Colon (tissue), 2 donors: Measurements from ENCODE around the gene TMEM63B.
"Not testable (repeated sequence)": the region's sequence is repeated elsewhere in the genome, so short reads cannot be mapped to it uniquely, and the experiment has no call there.

Source experiments
- FAIRE-seq: peaks from 2 replicates; lab custom pipeline; 2012; peaks lifted over from hg19 to GRCh38; lab: Jason Lieb, UNC
- donor health status: control.
- donor health status: control.

The TMEM63B gene

GRCh38 chr6:44171899-44172546 is 44.7 kb downstream of the TMEM63B start:
- no peak for FAIRE-seq

DNA sequence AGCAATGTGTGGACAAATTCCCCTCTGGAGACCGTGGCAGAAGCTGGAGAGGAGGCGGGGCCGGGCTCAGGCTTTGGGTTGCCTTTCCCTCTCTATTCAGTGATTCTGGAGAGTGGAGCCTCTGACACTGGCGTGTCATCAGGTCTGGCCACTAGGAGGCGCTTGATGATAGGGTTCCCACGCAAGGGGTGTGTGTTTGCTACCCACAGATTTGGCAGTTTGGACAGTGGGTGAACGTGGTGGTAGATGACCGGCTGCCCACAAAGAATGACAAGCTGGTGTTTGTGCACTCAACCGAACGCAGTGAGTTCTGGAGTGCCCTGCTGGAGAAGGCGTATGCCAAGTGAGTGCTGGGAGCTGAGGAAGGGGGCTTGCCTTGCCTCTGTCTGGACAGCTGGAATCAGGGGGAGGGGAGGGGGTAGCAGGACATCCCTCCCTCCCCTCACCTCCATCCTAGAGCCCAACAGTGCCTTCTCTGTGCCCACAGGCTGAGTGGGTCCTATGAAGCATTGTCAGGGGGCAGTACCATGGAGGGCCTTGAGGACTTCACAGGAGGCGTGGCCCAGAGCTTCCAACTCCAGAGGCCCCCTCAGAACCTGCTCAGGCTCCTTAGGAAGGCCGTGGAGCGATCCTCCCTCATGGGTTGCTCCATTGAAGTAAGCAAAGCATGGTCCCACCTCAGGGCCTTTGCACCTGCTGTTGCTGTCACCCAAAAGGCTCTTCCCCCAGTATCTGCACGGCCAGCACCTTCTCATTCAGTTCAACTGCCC is 45.6 kb downstream of the TMEM63B start:
- no peak for FAIRE-seq

- FAIRE-seq: no peak
Observed at GRCh38 chr6:44176130-44176761, 48.9 kb downstream of the TMEM63B start.

- no peak for FAIRE-seq
Observed at GRCh38 chr6:44176762-44177509, 49.6 kb downstream of the TMEM63B start.

- no peak for FAIRE-seq
Observed at GRCh38 chr6:44177691-44178423, 50.5 kb downstream of the TMEM63B start.

DNA sequence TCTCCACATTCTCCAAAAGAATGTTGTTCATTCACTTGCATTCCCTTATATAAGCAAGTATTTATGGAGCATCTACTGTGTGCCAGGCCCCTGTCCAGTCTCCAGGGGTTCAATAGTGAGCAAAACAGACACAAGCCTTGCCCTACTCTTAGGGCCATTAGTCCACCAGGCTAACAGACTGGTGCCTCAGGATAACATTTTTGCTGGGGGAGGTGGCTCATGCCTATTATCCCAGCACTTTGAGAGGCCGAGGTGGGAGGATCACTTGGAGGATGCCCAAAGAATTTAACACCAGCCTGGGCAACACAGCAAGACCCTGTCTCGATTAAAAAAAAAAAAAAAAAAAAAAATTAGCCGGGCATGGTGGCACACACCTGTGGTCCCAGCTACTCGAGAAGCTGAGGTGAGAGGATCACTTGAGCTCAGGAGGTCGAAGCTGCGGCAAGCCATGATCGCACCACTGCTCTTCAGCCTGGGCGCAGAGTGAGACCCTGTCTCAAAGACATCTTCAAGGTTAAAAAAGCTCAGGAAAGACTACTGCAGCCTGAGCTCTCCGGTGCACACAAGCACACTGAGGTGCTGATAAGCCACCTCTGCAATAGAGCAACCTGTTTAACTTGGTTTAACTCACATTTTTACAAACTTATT is 51.2 kb downstream of the TMEM63B start:
- FAIRE-seq: no peak

DNA sequence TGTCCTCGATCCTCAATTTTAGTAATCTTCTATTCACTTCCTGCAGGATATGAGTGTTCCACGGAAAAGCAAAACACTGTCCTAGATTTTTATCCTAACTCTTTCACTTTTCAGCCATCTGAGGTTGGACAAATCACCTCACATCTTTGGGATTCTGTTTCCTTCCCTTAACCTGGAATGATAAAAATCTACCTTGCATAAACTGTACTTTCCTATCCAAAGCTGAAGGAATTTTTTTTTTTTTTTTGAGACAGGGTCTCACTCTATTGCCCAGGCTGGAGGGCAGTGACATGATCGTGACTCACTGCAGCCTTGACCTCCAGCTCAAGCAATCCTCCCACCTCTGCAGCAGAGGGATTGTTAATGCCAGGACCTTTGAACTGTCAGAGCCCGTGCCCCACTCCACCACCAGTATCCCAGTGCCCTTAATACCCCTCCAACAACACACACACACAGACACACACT is 51.8 kb downstream of the TMEM63B start:
- FAIRE-seq: no peak

DNA sequence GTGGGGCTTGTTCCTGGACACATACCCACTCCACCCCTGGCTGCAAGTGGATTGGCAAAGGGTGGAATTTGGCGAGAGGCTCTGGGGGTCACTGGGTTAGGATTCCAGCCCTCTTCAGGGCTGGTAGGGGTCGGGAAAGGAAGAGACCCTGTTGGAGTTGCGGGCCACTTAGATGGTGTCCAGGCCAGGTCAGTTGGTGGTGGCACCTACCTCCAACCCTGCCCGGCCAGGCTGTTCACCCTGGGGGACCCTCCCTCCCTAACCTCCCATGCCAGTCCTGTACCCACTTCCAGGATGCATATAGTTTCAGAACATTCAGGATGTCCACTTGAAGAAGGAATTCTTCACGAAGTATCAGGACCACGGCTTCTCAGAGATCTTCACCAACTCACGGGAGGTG is 52.3 kb downstream of the TMEM63B start:
- FAIRE-seq: no peak

DNA sequence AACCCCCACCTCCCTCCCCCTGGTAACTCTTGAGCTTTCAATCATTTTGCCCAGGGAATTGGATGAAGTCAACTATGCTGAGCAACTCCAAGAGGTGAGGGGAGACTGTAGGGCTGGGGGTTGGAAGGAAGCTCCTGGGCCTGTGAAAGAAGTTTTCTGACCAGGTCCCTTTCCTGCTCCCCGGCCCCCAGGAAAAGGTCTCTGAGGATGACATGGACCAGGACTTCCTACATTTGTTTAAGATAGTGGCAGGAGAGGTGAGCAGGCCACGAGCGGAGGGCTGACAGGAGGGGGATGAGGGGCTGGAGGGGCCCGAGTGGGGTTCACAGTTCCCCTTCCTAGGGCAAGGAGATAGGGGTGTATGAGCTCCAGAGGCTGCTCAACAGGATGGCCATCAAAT is 53.1 kb downstream of the TMEM63B start:
- FAIRE-seq: no peak

GRCh38 chr6:44180886-44181285 is 53.5 kb downstream of the TMEM63B start:
- no peak for FAIRE-seq

- FAIRE-seq: not testable (repeated sequence)
Observed at GRCh38 chr6:44181784-44182183, 54.4 kb downstream of the TMEM63B start.

DNA sequence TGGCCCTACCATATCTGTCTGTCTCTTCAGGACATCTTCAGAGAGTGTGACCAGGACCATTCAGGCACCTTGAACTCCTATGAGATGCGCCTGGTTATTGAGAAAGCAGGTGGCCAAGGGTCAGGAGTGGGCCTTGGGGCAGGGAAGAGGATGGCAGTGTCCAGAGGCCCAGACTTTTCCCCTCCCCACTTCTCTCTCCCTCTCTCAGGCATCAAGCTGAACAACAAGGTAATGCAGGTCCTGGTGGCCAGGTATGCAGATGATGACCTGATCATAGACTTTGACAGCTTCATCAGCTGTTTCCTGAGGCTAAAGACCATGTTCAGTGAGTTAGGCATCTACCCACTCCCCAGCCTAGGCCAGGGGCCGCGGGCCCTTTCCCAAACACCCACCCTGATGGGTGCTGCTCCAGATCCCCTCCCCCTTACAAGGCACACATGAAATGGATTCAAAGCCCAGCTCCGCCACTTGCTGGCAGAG is 55.6 kb downstream of the TMEM63B start:
- no peak for FAIRE-seq

DNA sequence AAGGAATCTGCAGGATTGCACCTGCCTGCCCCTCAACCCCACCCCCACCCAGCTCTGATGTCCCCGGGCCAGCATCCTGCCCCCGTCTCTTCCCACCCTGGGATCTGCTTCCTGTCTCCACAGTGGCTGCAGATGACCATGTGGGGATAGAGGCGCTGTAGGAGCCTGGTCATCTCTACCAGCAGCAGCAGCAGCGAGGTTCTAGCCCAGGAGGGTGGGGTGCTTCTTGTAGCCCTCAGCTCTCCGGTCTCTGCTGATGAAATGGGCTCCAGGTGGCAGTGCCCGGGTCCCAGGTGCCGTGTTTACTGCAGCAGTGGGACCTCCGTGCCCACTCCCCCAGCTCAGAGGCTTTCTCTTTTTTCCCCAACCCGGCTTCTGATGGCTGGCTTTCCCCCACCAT is 56.4 kb downstream of the TMEM63B start:
- no peak for FAIRE-seq

DNA sequence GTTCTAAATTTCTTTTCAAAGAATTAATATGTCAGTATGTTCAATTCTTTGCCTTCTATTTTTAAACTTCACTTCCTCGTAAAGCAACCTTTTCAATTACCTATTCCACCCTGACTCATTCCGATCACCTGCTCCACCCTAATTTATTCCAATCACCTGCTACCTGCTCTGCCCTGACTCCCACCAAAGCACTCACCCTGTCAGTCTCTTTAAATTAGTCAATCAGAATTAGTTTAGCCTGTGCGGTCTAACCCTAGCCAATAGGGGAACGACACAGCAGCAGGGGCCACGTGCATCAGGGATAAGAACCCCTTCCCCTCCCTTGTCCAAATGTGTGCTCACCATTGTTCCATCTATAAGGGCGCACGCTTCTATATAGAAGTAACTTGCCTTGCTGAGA is 58.0 kb downstream of the TMEM63B start:
- not testable (repeated sequence) for FAIRE-seq

DNA sequence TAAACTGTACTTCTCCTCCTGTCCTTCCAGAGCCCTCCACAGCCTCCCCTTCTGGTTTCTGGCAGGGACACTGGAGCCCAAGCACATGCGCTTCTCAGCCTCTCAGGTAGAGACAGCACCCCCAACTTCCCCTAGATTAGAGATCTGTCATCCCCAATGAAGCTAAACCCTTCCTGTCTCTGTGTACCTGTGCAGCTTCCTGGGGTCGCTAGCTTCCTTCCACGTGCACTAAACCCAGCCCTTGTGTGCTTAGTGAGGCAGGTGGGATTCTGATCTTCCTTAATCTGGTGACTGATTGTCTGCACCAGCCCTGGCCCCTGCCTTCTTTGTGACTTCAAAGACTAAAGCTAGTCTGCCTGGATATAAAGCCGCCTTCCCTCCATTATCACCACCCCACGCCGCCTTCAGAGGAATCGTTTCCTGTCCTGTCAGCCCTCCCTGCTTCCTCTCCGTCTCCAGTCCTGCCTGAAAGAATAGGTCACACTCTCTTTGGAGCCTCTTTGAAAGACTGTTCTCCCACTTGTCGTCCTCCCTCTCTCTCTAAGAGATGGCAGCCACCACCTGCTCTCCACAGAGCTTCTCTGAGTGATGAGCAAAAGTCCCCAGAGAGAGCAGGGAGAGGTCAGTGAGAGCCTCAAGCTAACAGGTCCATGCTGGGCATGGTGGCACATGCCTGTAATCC is 58.7 kb downstream of the TMEM63B start:
- no peak for FAIRE-seq

GRCh38 chr6:44186635-44187025 is 59.3 kb downstream of the TMEM63B start:
- FAIRE-seq: no peak

GRCh38 chr6:44188819-44189218 is 61.5 kb downstream of the TMEM63B start:
- FAIRE-seq: no peak

DNA sequence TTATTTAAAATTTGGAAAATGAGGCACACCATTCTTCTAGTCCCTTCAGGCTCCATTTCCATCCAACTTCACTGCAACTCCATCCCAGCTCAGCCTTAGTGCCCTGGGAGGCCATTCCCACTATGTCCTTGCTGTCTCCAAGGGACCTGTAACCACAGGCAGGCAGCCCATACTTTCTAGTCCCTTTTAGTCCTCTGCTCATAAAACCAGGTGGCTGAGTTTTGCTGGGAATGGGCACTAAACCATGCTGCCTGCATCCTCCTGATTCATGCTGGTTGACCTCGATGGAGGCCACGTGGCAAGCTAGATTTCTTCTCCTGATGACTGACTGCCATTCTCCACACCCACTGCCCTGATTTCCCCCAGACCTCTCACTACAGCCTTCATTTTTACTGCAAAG is 61.9 kb downstream of the TMEM63B start:
- FAIRE-seq: no peak

DNA sequence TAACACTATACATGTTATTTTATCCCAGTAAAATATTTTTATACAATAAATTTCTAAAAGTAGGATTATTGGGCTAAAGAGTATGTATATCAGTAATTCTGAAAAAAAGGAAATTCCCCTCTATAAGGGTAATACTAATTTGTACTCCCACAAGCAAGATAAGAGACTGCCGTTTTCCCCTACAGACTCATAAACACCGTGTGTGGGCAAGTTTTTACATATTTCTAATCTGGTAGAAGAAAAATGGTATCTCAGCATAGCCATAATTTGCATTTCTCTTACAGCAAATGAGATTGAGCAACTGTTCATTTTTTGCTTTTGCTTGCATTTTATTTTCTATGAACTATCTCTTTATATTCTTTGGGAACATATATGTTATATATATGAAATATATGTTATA is 63.4 kb downstream of the TMEM63B start:
- no peak for FAIRE-seq

DNA sequence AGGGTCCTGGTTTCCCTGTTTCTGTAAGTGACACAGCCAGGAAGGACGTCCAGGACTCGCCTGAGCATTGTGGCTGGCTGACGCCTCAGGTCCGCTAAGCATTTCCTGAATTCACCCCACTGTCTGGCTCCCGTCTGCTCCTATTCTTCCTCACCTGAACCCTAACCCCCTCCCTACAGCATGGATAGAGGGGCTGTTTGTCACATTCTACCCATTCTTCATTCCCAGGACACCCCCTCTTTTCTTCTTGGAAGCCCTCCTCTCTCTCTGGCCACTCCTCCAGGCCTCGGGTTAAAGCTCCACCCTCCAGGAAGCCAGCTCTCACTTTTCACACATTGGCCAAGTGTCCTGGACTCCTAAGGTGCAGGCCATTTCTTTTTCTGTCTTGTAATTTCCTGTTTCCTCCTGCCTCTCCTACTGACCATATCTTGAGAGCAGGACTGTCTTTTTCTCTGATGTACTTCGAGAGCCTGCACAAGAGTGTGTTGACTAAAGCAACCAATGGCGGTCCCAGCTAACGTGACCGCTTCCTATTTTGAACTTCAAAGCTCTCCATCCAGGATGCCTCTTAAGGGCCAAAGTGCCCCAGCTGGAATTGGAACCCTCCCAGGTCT is 65.2 kb downstream of the TMEM63B start:
- FAIRE-seq: no peak
